ENCODE data around the gene MRPL16.
"Not testable (repeated sequence)": the region's sequence is repeated elsewhere in the genome, so short reads cannot be mapped to it uniquely, and the experiment has no call there.

The MRPL16 gene

GRCh38 chr11:59807047-59807610, 3.4 kb downstream of the MRPL16 start:
- no peak for DNase-seq

- no peak for DNase-seq
These were observed 6.5 kb downstream of the MRPL16 start for GRCh38 chr11:59804061-59804460.

- DNase-seq = peak; percentile 51
These were observed 7.9 kb downstream of the MRPL16 start for GRCh38 chr11:59802639-59803176.

- no peak for DNase-seq
These were observed 8.5 kb downstream of the MRPL16 start for GRCh38 chr11:59801981-59802638.

- no peak for DNase-seq
These were observed 9.3 kb downstream of the MRPL16 start for GRCh38 chr11:59801160-59801706.

- DNase-seq = no peak
These were observed 10.1 kb downstream of the MRPL16 start for GRCh38 chr11:59800390-59801025.

- no peak for DNase-seq
These were observed 16.2 kb downstream of the MRPL16 start for GRCh38 chr11:59794417-59794816.

GRCh38 chr11:59792507-59792906, 18.1 kb downstream of the MRPL16 start:
- DNase-seq = no peak

GRCh38 chr11:59791639-59792038, 18.9 kb downstream of the MRPL16 start:
- no peak for DNase-seq

- peak; percentile 31 for DNase-seq
These were observed 22.8 kb downstream of the MRPL16 start for GRCh38 chr11:59787816-59788215.

- no peak for DNase-seq
These were observed 23.4 kb downstream of the MRPL16 start for GRCh38 chr11:59787255-59787588.

GRCh38 chr11:59785818-59786217, 24.8 kb downstream of the MRPL16 start:
- DNase-seq = no peak

GRCh38 chr11:59784441-59784840, 26.1 kb downstream of the MRPL16 start:
- DNase-seq = not testable (repeated sequence)

- no peak for DNase-seq
These were observed 26.9 kb downstream of the MRPL16 start for GRCh38 chr11:59783632-59784090.

GRCh38 chr11:59782080-59782479, 28.5 kb downstream of the MRPL16 start:
- DNase-seq = no peak

- no peak for DNase-seq
These were observed 31.1 kb downstream of the MRPL16 start for GRCh38 chr11:59779487-59779886.

- DNase-seq = no peak
These were observed 32.5 kb downstream of the MRPL16 start for GRCh38 chr11:59778122-59778521.

GRCh38 chr11:59777104-59777503, 33.5 kb downstream of the MRPL16 start:
- no peak for DNase-seq

GRCh38 chr11:59776210-59777066, 34.1 kb downstream of the MRPL16 start:
- DNase-seq = peak; percentile 39

- DNase-seq = no peak
These were observed 37.5 kb downstream of the MRPL16 start for GRCh38 chr11:59773083-59773440.

- DNase-seq = no peak
These were observed 39.0 kb downstream of the MRPL16 start for GRCh38 chr11:59771605-59772004.

- DNase-seq = no peak
These were observed 39.7 kb downstream of the MRPL16 start for GRCh38 chr11:59770869-59771268.

- DNase-seq = no peak
These were observed 40.3 kb downstream of the MRPL16 start for GRCh38 chr11:59770319-59770718.
